Right lobe of liver (tissue), 6 donors: ENCODE measurements around the gene BUB3. TPM values are rescaled to one million over a fixed set of nuclear protein-coding genes. Genes with fewer than 3 reads are reported as not detected.
A peak's percentile ranks its signal among the peaks of the same experiment; 100 is the strongest.

Experiments
- ATAC-seq, 4 donors: fragments of 200-7000 bp; cut with Tn5 transposase; one replicate each; pipeline ENCODE4 v1.9.1; 2020; ENCODE audit warnings: mild to moderate bottlenecking in 4 of 4, moderate library complexity in 4 of 4
- DNase-seq, 3 donors: peaks; one replicate each; pipeline ENCODE4 v3.0.0-alpha.2; 2020
- H3K27ac ChIP-seq, 3 donors: fragments of 200-600 bp; one replicate each; pipeline ENCODE4 v1.8.0; 2022
- H3K27me3 ChIP-seq, 2 donors: fragments of 200-600 bp; one replicate each; pipeline ENCODE4 v1.8.0; 2022
- H3K36me3 ChIP-seq, 4 donors: fragments of 200-600 bp; sonication (generic) in 1 of 4; one replicate each; pipeline versions ENCODE4 v1.5.1 to v1.8.0; 2017 to 2022; ENCODE audit warnings: control low read depth in 1 of 4
- H3K4me1 ChIP-seq, 4 donors: fragments of 200-600 bp; sonication (generic) in 1 of 4; one replicate each; pipeline versions ENCODE4 v1.5.1 to v1.8.0; 2017 to 2022; ENCODE audit warnings: control low read depth in 1 of 4
- H3K4me3 ChIP-seq, 3 donors: fragments of 200-600 bp; one replicate each; pipeline ENCODE4 v1.8.0; 2022
- H3K9me3 ChIP-seq, 4 donors: fragments of 200-600 bp; sonication (generic) in 1 of 4; one replicate each; pipeline versions ENCODE4 v1.5.1 to v1.8.0; 2017 to 2022; ENCODE audit warnings: control low read depth in 1 of 4
- POLR2A ChIP-seq: fragments of 450-650 bp; IDR thresholded peaks from one replicate; pipeline ENCODE4 v1.6.1; 2017; ENCODE audit warnings: antibody characterized with exemption, mild to moderate bottlenecking
- WGBS: methylation state at CpG from one replicate; pipeline ENCODE4 v1.1.6; 2018; ENCODE audit warnings: low coverage, low lambda C conversion rate; ENCODE audit not compliant: insufficient coverage; ENCODE audit errors: missing lambda C conversion rate; 5-methylcytosine and 5-hydroxymethylcytosine counted together
- intact Hi-C, 2 donors: fragments of 100-400 bp; cut with DNase I; formaldehyde crosslinking; loops; one replicate each; pipeline versions ENCODE4 v1.11.2 to v1.14.1; 2022
- total RNA-seq, 6 experiments: library from RNA; depleted of rRNA in 2 of 6; stranded (reverse); fragments of >200 nt in 2 of 6; fragmentation: NEBNext Ultra II Directional in 3 of 6; extraction: Animal tissue kit (Norgen Biotek cat#: 25700) in 3 of 6; gene quantifications; one replicate each; pipeline versions ENCODE4 v1.1.0 to v1.2.4, GENCODE V29; 2016 to 2023
- TF ChIP-seq, protein P1 (sequence below), 4 donors: fragments of 200-600 bp in 3 of 4; fragments of 450-650 bp in 1 of 4; IDR thresholded peaks; one replicate each; pipeline versions ENCODE4 v1.5.1 to v1.8.0; 2016 to 2022; ENCODE audit warnings: antibody characterized with exemption in 4 of 4, mild to moderate bottlenecking in 2 of 4
- donor health status: DM: no; HTN: yes; CAD: no.
- donor health status: DM: no; HTN: no; CAD: no.
- donor health status: DM: no; HTN: no; CAD: no.
- donor health status: DM: no; HTN: yes; CAD: no.
- donor health status: DM: no; HTN: yes; CAD: no.

The BUB3 gene
- total RNA-seq, 6 experiments from 2014 or later: 24.1 to 50.9 (median 31.2) TPM

DNA sequence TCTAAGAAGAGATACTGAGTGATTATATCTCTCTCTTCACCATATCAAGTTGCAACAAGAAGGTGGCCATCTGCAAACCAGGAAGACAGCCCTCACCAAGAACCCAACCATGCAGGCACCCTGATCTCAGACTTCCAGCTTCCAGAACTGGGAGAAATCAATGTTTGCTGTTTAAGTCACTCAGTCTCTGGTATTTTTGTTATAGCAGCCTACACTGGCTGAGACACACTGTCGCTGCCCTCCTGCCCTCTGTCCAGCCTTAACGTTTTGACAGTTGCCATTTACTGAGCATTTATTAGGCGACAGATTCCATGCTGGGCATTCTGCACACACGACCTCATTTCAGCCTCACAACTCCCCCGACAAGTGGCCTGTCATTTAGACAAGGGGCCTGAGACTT lies 28.0 kb upstream of the BUB3 start:
- WGBS: 61% methylated on average over 5 of the region's 5 CpGs
- TF ChIP-seq, protein P1, sequence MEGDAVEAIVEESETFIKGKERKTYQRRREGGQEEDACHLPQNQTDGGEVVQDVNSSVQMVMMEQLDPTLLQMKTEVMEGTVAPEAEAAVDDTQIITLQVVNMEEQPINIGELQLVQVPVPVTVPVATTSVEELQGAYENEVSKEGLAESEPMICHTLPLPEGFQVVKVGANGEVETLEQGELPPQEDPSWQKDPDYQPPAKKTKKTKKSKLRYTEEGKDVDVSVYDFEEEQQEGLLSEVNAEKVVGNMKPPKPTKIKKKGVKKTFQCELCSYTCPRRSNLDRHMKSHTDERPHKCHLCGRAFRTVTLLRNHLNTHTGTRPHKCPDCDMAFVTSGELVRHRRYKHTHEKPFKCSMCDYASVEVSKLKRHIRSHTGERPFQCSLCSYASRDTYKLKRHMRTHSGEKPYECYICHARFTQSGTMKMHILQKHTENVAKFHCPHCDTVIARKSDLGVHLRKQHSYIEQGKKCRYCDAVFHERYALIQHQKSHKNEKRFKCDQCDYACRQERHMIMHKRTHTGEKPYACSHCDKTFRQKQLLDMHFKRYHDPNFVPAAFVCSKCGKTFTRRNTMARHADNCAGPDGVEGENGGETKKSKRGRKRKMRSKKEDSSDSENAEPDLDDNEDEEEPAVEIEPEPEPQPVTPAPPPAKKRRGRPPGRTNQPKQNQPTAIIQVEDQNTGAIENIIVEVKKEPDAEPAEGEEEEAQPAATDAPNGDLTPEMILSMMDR (IDR thresholded peaks at IDR 0.05): no peak
- TF ChIP-seq POLR2A: no peak

DNA sequence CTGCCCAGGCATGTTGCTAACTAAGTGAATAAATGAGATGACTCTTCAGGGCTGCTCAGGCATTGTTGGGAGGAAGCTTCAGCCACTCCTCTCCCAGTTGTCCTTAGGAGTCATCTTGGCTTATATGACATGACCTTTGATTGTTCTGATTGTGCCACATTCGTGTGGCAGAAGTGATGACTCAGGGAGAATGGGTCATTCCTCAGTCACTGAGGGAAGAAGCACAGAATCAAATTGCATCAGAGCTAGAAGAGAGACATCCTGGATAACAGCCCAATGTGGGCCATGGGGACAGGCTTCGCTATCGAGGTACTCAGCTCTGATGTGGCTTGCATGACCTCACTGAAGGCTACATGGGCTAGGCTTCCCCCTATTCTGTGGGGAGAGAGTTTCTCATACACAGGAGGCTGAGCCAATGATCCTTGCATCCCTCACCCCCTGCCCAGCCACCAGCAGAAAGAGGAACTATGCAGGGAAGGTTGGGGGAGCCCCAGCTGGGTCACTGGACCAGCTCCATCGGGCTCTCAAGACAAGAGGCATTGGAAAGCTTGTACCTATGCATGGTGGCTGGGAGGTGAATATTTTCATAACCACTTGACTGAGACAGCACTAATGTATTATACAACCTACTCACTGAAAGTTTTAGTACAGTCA lies 24.5 kb upstream of the BUB3 start:
- TF ChIP-seq, protein P1 (IDR thresholded peaks at IDR 0.05): no peak
- no peak for TF ChIP-seq POLR2A
- Histone ChIP-seq H3K27me3 (peaks cover 4 to 10% of the 10 kb centered on the region in 2 donors), H3K4me1 (peaks cover 0 to 9% (median under 1%) of the 10 kb centered on the region in 4 donors), H3K27ac (no peak overlapping the region), H3K9me3 (no peaks in the 10 kb centered on the region), H3K36me3 (no peaks in the 10 kb centered on the region), H3K4me3 (no peak overlapping the region)
- ATAC-seq (peak in 1 of 4 donors; percentile 22), DNase-seq (no peak)
- intact Hi-C loops: loop anchor here (5.0 to 10.0 kb wide), 3 partner anchors 255 to 428 kb away; no protein-coding TSS in a partner anchor
- 40% methylated on average over 4 of the region's 4 CpGs for WGBS

More for the DNA sequence above, 28.0 kb upstream of the BUB3 start:
- intact Hi-C loops: no loop called here
- no peak overlapping the region for H3K27ac ChIP-seq
- H3K4me1 ChIP-seq: no peaks in the 10 kb centered on the region
- DNase-seq (no peak), ATAC-seq (no peak)
- no peak overlapping the region for H3K4me3 ChIP-seq
- H3K9me3 ChIP-seq: no peaks in the 10 kb centered on the region
- no peaks in the 10 kb centered on the region for H3K27me3 ChIP-seq
- no peaks in the 10 kb centered on the region for H3K36me3 ChIP-seq

DNA sequence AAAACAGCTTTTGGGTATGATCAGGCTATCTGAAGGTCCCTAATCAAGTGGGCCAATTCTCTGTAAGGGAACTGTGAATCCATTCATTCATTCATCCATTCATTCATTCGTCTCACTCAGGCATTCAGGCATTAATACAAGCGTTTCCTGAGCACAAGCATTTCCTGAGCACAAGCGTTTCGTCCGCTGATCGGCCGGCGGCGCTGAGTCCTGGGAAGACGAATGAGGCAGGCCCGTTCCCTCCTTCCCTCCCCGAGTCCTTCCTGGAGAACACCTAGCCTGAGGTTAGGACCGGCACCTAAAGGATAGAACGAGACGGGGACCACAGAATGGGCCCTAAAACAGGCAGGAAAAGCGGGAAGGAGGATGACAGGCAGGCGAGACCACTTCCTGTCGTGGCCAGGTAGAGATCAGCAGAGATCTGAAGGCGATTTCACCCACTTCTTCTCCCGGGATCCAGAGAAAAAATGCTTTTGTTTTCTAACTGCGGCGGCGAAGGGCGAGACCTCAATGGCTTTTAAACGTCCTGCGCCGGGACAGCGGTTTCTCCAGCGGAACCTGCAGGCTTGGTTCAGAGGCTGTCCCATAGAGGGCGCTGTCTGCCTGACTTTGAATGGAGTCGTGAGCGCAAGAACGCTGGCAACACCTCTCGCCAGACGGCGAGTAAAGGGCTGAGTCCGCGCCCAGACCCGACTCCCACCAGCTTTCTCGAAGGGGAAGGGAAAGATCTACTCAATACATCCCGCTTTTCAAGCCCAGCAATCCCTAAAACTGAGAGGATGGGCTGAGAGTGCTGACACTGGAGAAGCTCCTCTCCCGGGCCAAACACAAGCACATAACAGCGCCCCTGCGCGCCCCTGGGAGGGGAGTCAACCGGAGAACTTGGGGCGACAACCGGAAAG lies 21.4 kb upstream of the BUB3 start:
- H3K4me3 ChIP-seq: no peak overlapping the region
- no peaks in the 10 kb centered on the region for H3K36me3 ChIP-seq
- intact Hi-C loops: loop anchor here (5.0 to 10.0 kb wide), 3 partner anchors 252 to 424 kb away; no protein-coding TSS in a partner anchor
- peak; percentile 85 to 86 (median 86) for DNase-seq
- H3K27me3 ChIP-seq: peaks cover 17 to 39% of the 10 kb centered on the region in 2 donors
- no peak overlapping the region for H3K27ac ChIP-seq
- peaks cover 0 to 37% (median 7%) of the 10 kb centered on the region in 4 donors for H3K4me1 ChIP-seq
- H3K9me3 ChIP-seq: no peaks in the 10 kb centered on the region
- ATAC-seq: peak; percentile 86 to 95 (median 94)
- TF ChIP-seq, protein P1 (IDR thresholded peaks at IDR 0.05): peak; percentile 85 to 94 (median 92)
- no peak for TF ChIP-seq POLR2A
- 5% methylated on average over 34 of the region's 48 CpGs for WGBS

DNA sequence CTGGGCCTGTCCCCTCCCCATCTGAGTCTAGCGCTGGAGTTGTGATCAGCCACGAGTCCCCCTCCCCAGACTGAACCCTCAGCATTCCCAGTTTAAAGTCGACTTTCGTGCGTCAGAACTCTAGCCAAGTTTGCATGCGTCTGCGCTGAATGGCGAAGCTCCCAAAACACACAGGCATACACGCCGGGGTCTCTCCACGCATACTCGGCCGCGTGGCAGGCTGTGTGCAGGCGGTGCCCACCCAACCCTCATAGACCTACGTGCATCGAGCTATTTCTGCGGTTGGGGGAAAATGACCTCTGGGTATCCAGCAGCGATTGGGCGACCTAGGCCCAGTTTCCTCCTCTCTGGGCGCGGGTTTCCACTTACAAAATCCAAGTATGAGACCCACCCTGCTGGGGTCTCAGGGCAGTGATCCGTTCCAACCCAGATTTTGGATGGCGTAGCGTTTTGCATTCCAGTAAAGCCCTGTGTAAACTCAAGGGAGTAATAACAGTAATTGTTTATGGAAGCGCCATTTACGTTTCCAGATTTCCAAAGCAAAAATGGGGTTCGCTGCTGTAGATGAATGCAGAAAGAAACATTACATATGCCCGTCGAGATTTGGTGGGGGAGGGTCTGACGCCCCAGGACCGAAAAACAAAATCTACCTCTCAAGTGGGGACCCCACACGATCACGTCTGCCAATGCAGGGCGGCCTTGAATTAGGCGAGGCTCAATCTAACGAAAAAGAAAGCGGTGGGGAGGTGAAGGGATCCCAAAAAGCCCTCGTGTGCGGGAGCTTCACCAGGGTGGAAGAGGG lies 20.5 kb upstream of the BUB3 start:
- DNase-seq (no peak), ATAC-seq (no peak)
- H3K36me3 ChIP-seq: no peaks in the 10 kb centered on the region
- 8% methylated on average over 36 of the region's 40 CpGs for WGBS
- no peak for TF ChIP-seq POLR2A
- TF ChIP-seq, protein P1 (IDR thresholded peaks at IDR 0.05): no peak
- intact Hi-C loops: loop anchor here (5.0 to 10.0 kb wide), 3 partner anchors 251 to 424 kb away; no protein-coding TSS in a partner anchor
- H3K4me3 ChIP-seq: no peak overlapping the region
- H3K27ac ChIP-seq: no peak overlapping the region
- H3K27me3 ChIP-seq: peaks cover 23 to 48% of the 10 kb centered on the region in 2 donors
- no peaks in the 10 kb centered on the region for H3K9me3 ChIP-seq
- peaks cover 0 to 38% (median 7%) of the 10 kb centered on the region in 4 donors for H3K4me1 ChIP-seq
